ENCODE results near the gene IPO8. TPM values are rescaled to one million over a fixed set of nuclear protein-coding genes. Genes with fewer than 3 reads are reported as not detected.

The IPO8 gene
- total RNA-seq (100 to 1,000 TPM in 1 of 5 donors, 10 to 100 TPM in 4; 15.8 to 184 (median 64.9) TPM), polyA plus RNA-seq (10 to 100 TPM in 2 of 3 donors, 1 to 10 TPM in 1; 8.9 to 14.8 (median 13.5) TPM)
- long read RNA-seq, donor 1 = 0 reads
- long read RNA-seq, donor 2, full-length matches to known transcripts = 3 of 3 reads
- long read RNA-seq, donor 2, partial matches to known transcripts = 0 of 3 reads
- long read RNA-seq, donor 2, other reads (novel, unspliced or antisense) = 0 of 3 reads
- long read RNA-seq, donor 3, full-length matches to known transcripts = 2 of 2 reads
- long read RNA-seq, donor 3, partial matches to known transcripts = 0 of 2 reads
- long read RNA-seq, donor 3, other reads (novel, unspliced or antisense) = 0 of 2 reads
- long read RNA-seq, donor 4 = 0 reads
- long read RNA-seq, donor 5, full-length matches to known transcripts = 3 of 3 reads
- long read RNA-seq, donor 5, partial matches to known transcripts = 0 of 3 reads
- long read RNA-seq, donor 5, other reads (novel, unspliced or antisense) = 0 of 3 reads
- long read RNA-seq, donor 6, partial matches to known transcripts = 20 of 20 reads
- long read RNA-seq, donor 6, other reads (novel, unspliced or antisense) = 0 of 20 reads
- long read RNA-seq, donor 7, full-length matches to known transcripts = 1 of 1 reads
- long read RNA-seq, donor 7, partial matches to known transcripts = 0 of 1 reads
- long read RNA-seq, donor 7, other reads (novel, unspliced or antisense) = 0 of 1 reads
- long read RNA-seq, donor 8 = 0 reads
- long read RNA-seq, donor 9, partial matches to known transcripts = 0 of 1 reads
- long read RNA-seq, donor 9, other reads (novel, unspliced or antisense) = 0 of 1 reads
- long read RNA-seq, donor 10 = 0 reads

GRCh38 chr12:30695199-30696102 is at the start of gene IPO8:
Gene IPO8, minus strand, starts transcription at chr12:30695869. Its CDS starts 222 bp downstream, at chr12:30695647.
- peak; percentile 92 to 98 for DNase-seq
- 0 to 1% (median 0%) methylated on average over 50 to 71 of the region's 71 CpGs for WGBS, 5 donors
- TF ChIP-seq, protein P1, sequence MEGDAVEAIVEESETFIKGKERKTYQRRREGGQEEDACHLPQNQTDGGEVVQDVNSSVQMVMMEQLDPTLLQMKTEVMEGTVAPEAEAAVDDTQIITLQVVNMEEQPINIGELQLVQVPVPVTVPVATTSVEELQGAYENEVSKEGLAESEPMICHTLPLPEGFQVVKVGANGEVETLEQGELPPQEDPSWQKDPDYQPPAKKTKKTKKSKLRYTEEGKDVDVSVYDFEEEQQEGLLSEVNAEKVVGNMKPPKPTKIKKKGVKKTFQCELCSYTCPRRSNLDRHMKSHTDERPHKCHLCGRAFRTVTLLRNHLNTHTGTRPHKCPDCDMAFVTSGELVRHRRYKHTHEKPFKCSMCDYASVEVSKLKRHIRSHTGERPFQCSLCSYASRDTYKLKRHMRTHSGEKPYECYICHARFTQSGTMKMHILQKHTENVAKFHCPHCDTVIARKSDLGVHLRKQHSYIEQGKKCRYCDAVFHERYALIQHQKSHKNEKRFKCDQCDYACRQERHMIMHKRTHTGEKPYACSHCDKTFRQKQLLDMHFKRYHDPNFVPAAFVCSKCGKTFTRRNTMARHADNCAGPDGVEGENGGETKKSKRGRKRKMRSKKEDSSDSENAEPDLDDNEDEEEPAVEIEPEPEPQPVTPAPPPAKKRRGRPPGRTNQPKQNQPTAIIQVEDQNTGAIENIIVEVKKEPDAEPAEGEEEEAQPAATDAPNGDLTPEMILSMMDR (IDR thresholded peaks at IDR 0.05) = peak in 2 of 7 experiments; percentile 2 to 16
- TF ChIP-seq EP300 (IDR thresholded peaks at IDR 0.05) (no peak), POLR2A (IDR thresholded peaks at IDR 0.05) (no peak), POLR2AphosphoS5 (IDR thresholded peaks at IDR 0.05) (peak; percentile 73 to 93 (median 76))
- no peaks in the 10 kb centered on the region for H3K36me3 ChIP-seq
- H3K4me1 ChIP-seq = peaks cover 18 to 47% (median 40%) of the 10 kb centered on the region in 4 donors
- peak within 1 kb of the TSS; percentile 85 to 91 (median 87) for H3K27ac ChIP-seq
- H3K27me3 ChIP-seq = no peaks in the 10 kb centered on the region
- peak within 1 kb of the TSS; percentile 90 to 96 (median 95) for H3K4me3 ChIP-seq
- intact Hi-C loops (cut with DNase I; ENCODE audit: low total_unique reads) = no loop called here
- no peaks in the 10 kb centered on the region for H3K9me3 ChIP-seq

DNA sequence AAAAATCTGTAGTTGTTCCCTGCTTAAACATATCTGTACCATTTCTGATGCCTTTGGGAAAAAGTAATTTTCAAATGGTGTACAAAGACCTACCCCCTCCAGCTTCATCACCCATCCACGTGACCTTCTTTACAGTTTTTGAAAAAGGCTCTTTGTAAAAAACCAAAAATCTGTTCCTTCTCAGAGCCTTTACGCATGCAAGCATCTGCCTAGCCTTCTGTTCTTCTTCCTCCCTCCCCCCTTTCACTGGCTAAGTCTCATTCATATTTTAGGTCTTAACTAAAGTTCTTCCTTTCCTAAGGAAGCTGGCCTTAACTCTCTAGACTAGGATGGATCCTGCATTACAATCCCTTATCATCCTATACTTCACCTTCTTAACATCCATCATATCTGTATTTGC is 48.7 kb upstream of the IPO8 start:
- Histone ChIP-seq H3K27ac (no peak overlapping the region), H3K9me3 (no peaks in the 10 kb centered on the region), H3K27me3 (no peaks in the 10 kb centered on the region), H3K4me3 (no peak overlapping the region), H3K4me1 (peaks cover 0 to 5% (median 0%) of the 10 kb centered on the region in 4 donors), H3K36me3 (peaks cover 4 to 30% (median 25%) of the 10 kb centered on the region in 4 donors)
- WGBS, 5 donors = 93 to 99% (median 98%) methylated on average over 2 of the region's 2 CpGs
- intact Hi-C loops (cut with DNase I; ENCODE audit: low total_unique reads) = no loop called here
- TF ChIP-seq EP300 (IDR thresholded peaks at IDR 0.05) (no peak), POLR2A (IDR thresholded peaks at IDR 0.05) (no peak), POLR2AphosphoS5 (IDR thresholded peaks at IDR 0.05) (no peak)
- TF ChIP-seq, protein P1 (IDR thresholded peaks at IDR 0.05) = no peak
- DNase-seq = no peak

DNA sequence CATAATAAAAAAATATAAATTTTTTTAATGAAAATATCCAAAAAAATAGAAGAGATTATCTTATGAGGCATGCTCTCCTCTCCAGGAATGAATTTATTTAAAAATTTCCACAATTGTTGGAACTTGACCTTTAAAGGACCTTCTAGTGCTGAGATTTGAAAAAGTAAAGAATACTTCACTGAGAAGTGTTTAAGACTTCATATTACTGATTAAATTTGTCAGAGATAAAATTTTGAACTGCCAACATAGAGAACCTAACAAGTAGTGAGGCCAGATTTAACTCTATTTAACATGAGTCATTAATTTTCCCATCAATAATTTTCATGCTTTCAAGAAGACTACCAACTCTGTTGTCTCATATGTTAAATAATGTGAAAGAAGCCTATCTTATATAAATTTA is 44.6 kb upstream of the IPO8 start:
- H3K4me3 ChIP-seq = no peak overlapping the region
- no peaks in the 10 kb centered on the region for H3K9me3 ChIP-seq
- no peak for DNase-seq
- intact Hi-C loops (cut with DNase I; ENCODE audit: low total_unique reads) = no loop called here
- TF ChIP-seq POLR2A (IDR thresholded peaks at IDR 0.05) (no peak), POLR2AphosphoS5 (IDR thresholded peaks at IDR 0.05) (no peak), EP300 (IDR thresholded peaks at IDR 0.05) (no peak)
- TF ChIP-seq, protein P1 (IDR thresholded peaks at IDR 0.05) = no peak
- H3K4me1 ChIP-seq = no peaks in the 10 kb centered on the region
- H3K27me3 ChIP-seq = no peaks in the 10 kb centered on the region
- H3K27ac ChIP-seq = no peak overlapping the region
- H3K36me3 ChIP-seq = peaks cover 0 to 34% (median 26%) of the 10 kb centered on the region in 4 donors

Data from stomach (tissue), 19 donors.